ENCODE results near the gene EHD3. TPM values are rescaled to one million over a fixed set of nuclear protein-coding genes. Genes with fewer than 3 reads are reported as not detected.

The EHD3 gene
- total RNA-seq, 1 donor from 2014 or later = 22.5 TPM

GRCh38 chr2:31226266-31226665, 7.7 kb upstream of the EHD3 start:
- H3K9me3 ChIP-seq = no peaks in the 10 kb centered on the region
- no peak for DNase-seq (ENCODE audit: low spot score in 2 of 2)
- no peaks in the 10 kb centered on the region for H3K4me1 ChIP-seq
- no peak overlapping the region for H3K4me3 ChIP-seq
- H3K36me3 ChIP-seq = no peaks in the 10 kb centered on the region
- intact Hi-C loops (cut with DNase I) = no loop called here
- H3K27ac ChIP-seq = no peak overlapping the region
- H3K27me3 ChIP-seq = no peaks in the 10 kb centered on the region
- TF ChIP-seq CTCF (IDR thresholded peaks at IDR 0.05) = no peak

DNA sequence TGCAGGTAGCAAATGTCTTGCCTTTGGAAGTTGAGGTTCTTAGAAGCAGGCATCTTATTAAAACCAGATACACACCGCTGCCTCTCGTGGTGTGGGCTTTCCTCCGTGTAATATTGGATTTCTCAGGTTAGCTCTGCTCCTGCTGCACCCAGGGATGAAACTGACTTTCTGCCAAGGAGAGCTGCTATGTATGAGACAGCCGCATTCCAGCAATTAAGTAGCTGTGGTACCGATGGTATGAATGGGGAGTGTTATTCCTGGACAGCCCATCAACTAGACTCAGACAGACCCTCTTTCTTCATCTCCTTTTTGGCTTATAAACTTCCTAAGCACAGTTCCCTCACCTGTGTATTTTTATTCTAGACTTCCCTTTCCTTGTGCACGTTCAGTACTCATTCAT, 6.8 kb upstream of the EHD3 start:
- Histone ChIP-seq H3K4me1 (no peaks in the 10 kb centered on the region), H3K27ac (no peak overlapping the region), H3K4me3 (no peak overlapping the region), H3K27me3 (no peaks in the 10 kb centered on the region), H3K9me3 (no peaks in the 10 kb centered on the region), H3K36me3 (no peaks in the 10 kb centered on the region)
- no peak for TF ChIP-seq CTCF (IDR thresholded peaks at IDR 0.05)
- intact Hi-C loops (cut with DNase I) = no loop called here
- DNase-seq (ENCODE audit: low spot score in 2 of 2) = no peak

DNA sequence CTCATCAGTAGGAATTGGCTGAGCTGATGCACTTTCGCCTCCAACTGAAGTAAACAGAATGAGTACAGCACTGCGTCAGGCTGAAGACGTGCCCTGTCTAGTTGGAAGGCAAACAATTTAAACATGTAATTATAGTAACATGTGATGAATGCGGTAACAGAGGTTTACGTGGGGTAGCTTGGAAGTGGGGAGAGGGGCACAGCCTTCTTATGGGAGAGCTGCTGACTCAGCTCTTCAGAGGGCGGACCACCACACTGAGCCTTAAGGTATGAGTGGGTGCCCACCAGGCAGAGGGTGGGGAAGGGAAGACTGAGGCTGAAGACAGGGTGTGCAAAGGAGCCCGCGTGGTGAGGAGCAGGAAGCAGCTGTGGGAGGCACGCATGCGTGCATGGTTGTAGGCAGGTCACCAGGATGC, 6.2 kb upstream of the EHD3 start:
- H3K36me3 ChIP-seq = no peaks in the 10 kb centered on the region
- no peak for DNase-seq (ENCODE audit: low spot score in 2 of 2)
- intact Hi-C loops (cut with DNase I) = no loop called here
- no peaks in the 10 kb centered on the region for H3K9me3 ChIP-seq
- H3K27ac ChIP-seq = no peak overlapping the region
- no peaks in the 10 kb centered on the region for H3K4me1 ChIP-seq
- H3K4me3 ChIP-seq = no peak overlapping the region
- TF ChIP-seq CTCF (IDR thresholded peaks at IDR 0.05) = no peak
- H3K27me3 ChIP-seq = no peaks in the 10 kb centered on the region

GRCh38 chr2:31228717-31229116, 5.2 kb upstream of the EHD3 start:
- no peaks in the 10 kb centered on the region for H3K27me3 ChIP-seq
- H3K4me3 ChIP-seq = no peak overlapping the region
- intact Hi-C loops (cut with DNase I) = no loop called here
- no peak for DNase-seq (ENCODE audit: low spot score in 2 of 2)
- H3K4me1 ChIP-seq = peaks cover 0 to 4% of the 10 kb centered on the region in 2 donors
- H3K27ac ChIP-seq = no peak overlapping the region
- no peak for TF ChIP-seq CTCF (IDR thresholded peaks at IDR 0.05)
- H3K36me3 ChIP-seq = no peaks in the 10 kb centered on the region
- H3K9me3 ChIP-seq = no peaks in the 10 kb centered on the region

DNA sequence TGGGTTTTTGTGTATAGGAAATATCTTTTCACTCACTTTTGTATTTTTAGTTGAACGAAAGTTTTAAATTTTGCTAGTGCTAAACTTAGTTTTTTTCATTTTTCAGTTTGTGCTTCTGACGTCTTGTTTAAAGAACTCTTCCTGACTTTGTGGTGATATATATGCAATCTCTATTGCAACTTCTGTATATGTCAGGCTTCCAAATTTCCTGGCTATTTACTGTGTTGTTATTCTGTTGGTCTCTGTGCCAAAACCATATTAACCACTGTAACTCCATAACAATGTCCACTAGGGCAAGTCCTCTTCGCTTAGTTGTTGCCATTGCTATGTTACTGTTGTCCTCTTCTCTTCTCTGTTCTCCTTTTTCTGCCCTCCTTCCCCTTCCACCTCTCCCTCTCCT, 3.2 kb upstream of the EHD3 start:
- Histone ChIP-seq H3K27me3 (no peaks in the 10 kb centered on the region), H3K4me1 (peaks cover 5 to 14% of the 10 kb centered on the region in 2 donors), H3K27ac (no peak overlapping the region), H3K9me3 (no peaks in the 10 kb centered on the region), H3K4me3 (no peak overlapping the region), H3K36me3 (no peaks in the 10 kb centered on the region)
- DNase-seq (ENCODE audit: low spot score in 2 of 2) = no peak
- intact Hi-C loops (cut with DNase I) = loop anchor here (5.0 kb wide), 2 partner anchors 92 to 518 kb away; no protein-coding TSS in a partner anchor
- TF ChIP-seq CTCF (IDR thresholded peaks at IDR 0.05) = no peak

Measured in ascending aorta (tissue), 2 donors.